ENCODE measurements around the gene VPS13D.

DNA sequence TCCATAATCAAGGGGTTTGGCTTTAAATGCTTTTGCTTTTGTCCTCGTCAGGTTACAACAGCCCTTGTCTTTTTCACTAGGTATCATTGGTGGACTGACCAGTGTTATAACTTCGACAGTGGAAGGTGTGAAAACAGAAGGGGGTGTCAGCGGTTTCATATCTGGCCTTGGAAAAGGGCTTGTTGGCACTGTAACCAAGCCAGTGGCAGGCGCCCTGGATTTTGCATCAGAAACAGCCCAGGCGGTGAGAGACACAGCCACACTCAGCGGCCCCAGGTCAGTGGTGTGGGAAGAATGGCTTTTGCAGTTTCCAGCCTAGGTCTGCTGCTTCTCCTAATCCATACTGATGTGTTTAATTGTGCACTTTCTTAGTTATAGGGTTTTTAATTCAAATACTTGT is 230.3 kb downstream of the VPS13D start:
- TF ChIP-seq CTCF (IDR thresholded peaks at IDR 0.05 in 4 of 5, conservative IDR thresholded peaks at IDR 0.05 in 1 of 5) (no peak), POLR2A (IDR thresholded peaks at IDR 0.05) (no peak)
